H1 (cell line): ENCODE data around the gene UBQLN1. TPM values are rescaled to one million over a fixed set of nuclear protein-coding genes. Genes with fewer than 3 reads are reported as not detected.

Experiments used
- CTCF ChIA-PET: fragments of 300-600 bp; sonication (Branson Sonifier 250); formaldehyde crosslinking; loops from one replicate; lab custom pipeline; 2021; ENCODE audit not compliant: partially characterized antibody; lab: Charles Lee
- POLR2A ChIA-PET: fragments of 300-600 bp; sonication (Branson Sonifier 250); formaldehyde crosslinking; loops from one replicate; lab custom pipeline; 2021; ENCODE audit warnings: inconsistent platforms; ENCODE audit not compliant: partially characterized antibody; lab: Charles Lee
- DNase-seq, 2 experiments: peaks; one replicate each; pipeline versions ENCODE4 v3.0.0 to v3.0.0-alpha.2; 2010 to 2022; ENCODE audit warnings: low spot score in 2 of 2, low read depth in 1 of 2, mixed read lengths in 1 of 2
- FAIRE-seq: peaks from 2 replicates; lab custom pipeline; 2011; peaks lifted over from hg19 to GRCh38; lab: Jason Lieb, UNC
- H2AFZ ChIP-seq: 2 replicates; pipeline ENCODE4 v1.8.1; 2012; ENCODE audit warnings: low read length, inconsistent platforms
- H2AK5ac ChIP-seq: 2 replicates; pipeline ENCODE4 v1.6.1; 2013; ENCODE audit warnings: low read depth, low read length
- H2BK120ac ChIP-seq: replicated peaks from 2 replicates; pipeline ENCODE3; 2013; ENCODE audit warnings: low read depth, low read length, inconsistent platforms
- H2BK12ac ChIP-seq: 2 replicates; pipeline ENCODE4 v1.6.1; 2013; ENCODE audit warnings: low read depth, low read length
- H2BK15ac ChIP-seq: 2 replicates; pipeline ENCODE4 v1.6.1; 2013; ENCODE audit warnings: low read length
- H2BK20ac ChIP-seq: 2 replicates; pipeline ENCODE4 v1.6.1; 2013; ENCODE audit warnings: low read length
- H2BK5ac ChIP-seq: 2 replicates; pipeline ENCODE4 v1.6.1; 2013; ENCODE audit warnings: low read depth, low read length
- H3K14ac ChIP-seq: 2 replicates; pipeline ENCODE4 v1.6.1; 2013; ENCODE audit warnings: inconsistent platforms; ENCODE audit not compliant: insufficient read length
- H3K18ac ChIP-seq: 2 replicates; pipeline ENCODE4 v1.6.1; 2013; ENCODE audit warnings: low read length; ENCODE audit errors: extremely low read depth
- H3K23ac ChIP-seq: 2 replicates; pipeline ENCODE4 v1.6.1; 2013; ENCODE audit warnings: inconsistent platforms; ENCODE audit not compliant: insufficient read length
- H3K23me2 ChIP-seq: 2 replicates; pipeline ENCODE4 v1.6.1; 2013; ENCODE audit warnings: low read depth, low read length
- H3K27ac ChIP-seq: 2 replicates; pipeline ENCODE4 v1.6.1; 2011; ENCODE audit warnings: low read depth, low read length, inconsistent platforms
- H3K27me3 ChIP-seq, 4 experiments: replicated peaks in 1 of 4; 1 replicate in 1 of 4; 2 replicates in 3 of 4; pipeline versions ENCODE4 v1.6.1 to v1.8.1; 2011 to 2013; ENCODE audit warnings: low read length in 3 of 4, mild to moderate bottlenecking in 3 of 4, inconsistent platforms in 2 of 4, mixed read lengths in 2 of 4, moderate library complexity in 1 of 4; ENCODE audit not compliant: control insufficient read depth in 3 of 4, insufficient read depth in 3 of 4; ENCODE audit errors: extremely low read depth in 1 of 4
- H3K36me3 ChIP-seq, 4 experiments: 2 replicates each; pipeline versions ENCODE4 v1.6.1 to v1.8.1; 2011 to 2013; ENCODE audit warnings: mild to moderate bottlenecking in 4 of 4, low read length in 3 of 4, moderate library complexity in 2 of 4, control low read depth in 1 of 4, inconsistent platforms in 1 of 4; ENCODE audit not compliant: insufficient read depth in 4 of 4, control insufficient read depth in 2 of 4
- H3K4ac ChIP-seq: replicated peaks from 2 replicates; pipeline ENCODE3; 2013; ENCODE audit warnings: low read length, low read depth, mixed read lengths, inconsistent platforms; ENCODE audit not compliant: insufficient read length
- H3K4me1 ChIP-seq, 4 experiments: replicated peaks in 1 of 4; 1 replicate in 1 of 4; 2 replicates in 3 of 4; pipeline versions ENCODE4 v1.6.1 to v1.8.1; 2011 to 2013; ENCODE audit warnings: low read length in 3 of 4, inconsistent platforms in 2 of 4, mixed read lengths in 1 of 4; ENCODE audit not compliant: insufficient read depth in 4 of 4, control insufficient read depth in 3 of 4
- H3K4me2 ChIP-seq, 2 experiments: 2 replicates each; pipeline versions ENCODE4 v1.6.1 to v1.8.1; 2011 to 2013; ENCODE audit warnings: low read depth in 2 of 2, low read length in 2 of 2, control low read depth in 1 of 2, inconsistent platforms in 1 of 2, mild to moderate bottlenecking in 1 of 2; ENCODE audit not compliant: insufficient read depth in 1 of 2
- H3K4me3 ChIP-seq, 4 experiments: fragments of 200-600, 300-600 bp in 1 of 4; sonication (generic), shearing (Covaris generic), sonication (Bioruptor Twin) in 1 of 4; 2 replicates each; pipeline versions ENCODE4 v1.5.1 to v1.8.1; 2011 to 2016; ENCODE audit warnings: low read length in 4 of 4, low read depth in 3 of 4, control low read depth in 2 of 4, inconsistent platforms in 2 of 4, mild to moderate bottlenecking in 2 of 4, mixed read lengths in 1 of 4, moderate library complexity in 1 of 4; ENCODE audit not compliant: insufficient read depth in 2 of 4; ENCODE audit errors: extremely low read depth in 1 of 4
- H3K56ac ChIP-seq: replicated peaks from 2 replicates; pipeline ENCODE3; 2013; ENCODE audit warnings: low read depth, mild to moderate bottlenecking, mixed read lengths, low read length, inconsistent platforms; ENCODE audit not compliant: insufficient read length
- H3K79me1 ChIP-seq: 2 replicates; pipeline ENCODE4 v1.6.1; 2013; ENCODE audit warnings: low read depth, low read length, control low read depth
- H3K79me2 ChIP-seq, 2 experiments: 2 replicates each; pipeline versions ENCODE4 v1.6.1 to v1.8.1; 2012 to 2013; ENCODE audit warnings: low read length in 2 of 2, mild to moderate bottlenecking in 2 of 2, inconsistent platforms in 1 of 2; ENCODE audit not compliant: insufficient read depth in 2 of 2, control insufficient read depth in 1 of 2
- H3K9ac ChIP-seq, 4 experiments: replicated peaks in 1 of 4; 1 replicate in 1 of 4; 2 replicates in 3 of 4; pipeline versions ENCODE4 v1.6.1 to v1.8.1; 2011 to 2013; ENCODE audit warnings: low read depth in 3 of 4, low read length in 3 of 4, control low read depth in 2 of 4, mild to moderate bottlenecking in 2 of 4, moderate library complexity in 2 of 4, inconsistent platforms in 1 of 4; ENCODE audit errors: extremely low read depth in 1 of 4
- H3K9me3 ChIP-seq, 2 experiments: 2 replicates each; pipeline versions ENCODE4 v1.6.1 to v1.8.1; 2012 to 2013; ENCODE audit warnings: mild to moderate bottlenecking in 2 of 2, moderate library complexity in 2 of 2, control low read depth in 1 of 2, inconsistent platforms in 1 of 2, low read depth in 1 of 2, low read length in 1 of 2, mixed read lengths in 1 of 2; ENCODE audit not compliant: insufficient read depth in 2 of 2
- H4K20me1 ChIP-seq, 2 experiments: replicated peaks in 1 of 2; 2 replicates each; pipeline versions ENCODE3 to v1.8.1; 2011 to 2013; ENCODE audit warnings: inconsistent platforms in 2 of 2, low read length in 2 of 2, mild to moderate bottlenecking in 1 of 2; ENCODE audit not compliant: insufficient read depth in 2 of 2, control insufficient read depth in 1 of 2
- H4K5ac ChIP-seq: 2 replicates; pipeline ENCODE4 v1.6.1; 2013; ENCODE audit warnings: low read length, low read depth, mixed read lengths, inconsistent platforms; ENCODE audit not compliant: insufficient read length
- H4K8ac ChIP-seq: 2 replicates; pipeline ENCODE4 v1.8.0; 2013; ENCODE audit warnings: mild to moderate bottlenecking, moderate library complexity, low read length, inconsistent platforms; ENCODE audit not compliant: insufficient read depth; ENCODE audit errors: extremely low read depth
- H4K91ac ChIP-seq: replicated peaks from 2 replicates; pipeline ENCODE3; 2013; ENCODE audit warnings: low read length, mixed read lengths, inconsistent platforms; ENCODE audit not compliant: insufficient read length
- CHD1 ChIP-seq: IDR thresholded peaks from 2 replicates; pipeline ENCODE4 v1.6.1; 2012; ENCODE audit warnings: low read depth, low read length, improper control_type of control experiment
- CREB1 ChIP-seq: IDR thresholded peaks from 2 replicates; pipeline ENCODE4 v1.6.1; 2012; ENCODE audit warnings: inconsistent platforms
- EZH2 ChIP-seq: fragments of 200-600 bp; sonication (generic); IDR thresholded peaks from 2 replicates; pipeline ENCODE4 v1.7.1; 2012; ENCODE audit warnings: low read depth, mild to moderate bottlenecking, moderate library complexity, low read length, inconsistent platforms; ENCODE audit not compliant: severe bottlenecking
- SIN3A ChIP-seq, 2 experiments: IDR thresholded peaks in 1 of 2; conservative IDR thresholded peaks in 1 of 2; 2 replicates each; pipeline ENCODE4 v1.6.1; 2011 to 2012; ENCODE audit warnings: low read length in 2 of 2, improper control_type of control experiment in 1 of 2, low read depth in 1 of 2, mild to moderate bottlenecking in 1 of 2
- SIRT6 ChIP-seq: IDR thresholded peaks from one replicate; pipeline ENCODE4 v1.7.1; 2012; ENCODE audit warnings: low read length, inconsistent platforms
- SIX5 ChIP-seq: IDR thresholded peaks from 2 replicates; pipeline ENCODE4 v1.6.1; 2011; ENCODE audit warnings: mild to moderate bottlenecking, low read depth, low read length
- SUZ12 ChIP-seq: fragments of 200-600 bp; sonication (generic); IDR thresholded peaks from 2 replicates; pipeline ENCODE4 v1.6.1; 2012; ENCODE audit warnings: mild to moderate bottlenecking, inconsistent platforms, low read length, moderate library complexity, mixed read lengths
- TBP ChIP-seq: IDR thresholded peaks from 2 replicates; pipeline ENCODE4 v1.6.1; 2011; ENCODE audit warnings: low read depth, low read length, improper control_type of control experiment
- WGBS, 2 experiments: shearing (Covaris generic) in 1 of 2; methylation state at CpG; one replicate each; pipeline versions ENCODE4 v1.1.6 to v1.1.7; 2013 to 2015; ENCODE audit warnings: low lambda C conversion rate in 2 of 2, mixed read lengths in 2 of 2, inconsistent platforms in 1 of 2, low coverage in 1 of 2, missing lambda C conversion rate in 1 of 2; ENCODE audit not compliant: insufficient replicate concordance in 2 of 2, insufficient coverage in 1 of 2, insufficient read length in 1 of 2; ENCODE audit errors: extremely low coverage in 1 of 2, missing lambda C conversion rate in 1 of 2; 5-methylcytosine and 5-hydroxymethylcytosine counted together
- polyA plus RNA-seq, 7 experiments: library from polyadenylated mRNA; depleted of rRNA in 3 of 7; stranded (reverse) in 5 of 7; unstranded in 2 of 7; fragments of >200 nt in 5 of 7; fragments of 200-250 nt in 2 of 7; gene quantifications; 1 replicate in 5 of 7; 2 replicates in 1 of 7; 4 replicates in 1 of 7; pipeline versions ENCODE4 v1.2.1 to v1.2.3, GENCODE V29; 2011 to 2013; ENCODE audit warnings: missing spikeins in 2 of 7, mixed read lengths in 2 of 7
- total RNA-seq: library from RNA; stranded (reverse); fragmentation: NEBNext Ultra II Directional; extraction: Animal tissue kit (Norgen Biotek cat#: 25700); gene quantifications from 2 replicates; pipeline ENCODE4 v1.2.1, GENCODE V29; 2021

Gene UBQLN1
- total and polyA plus RNA-seq, 2 of the 8 experiments (the other 6 are each of a cell fraction or from before 2014, with no cell fraction given) = 62.4 to 105 TPM

GRCh38 chr9:83656952-83657351 is 50.8 kb downstream of the UBQLN1 start:
- Histone ChIP-seq H3K9me3 (no peaks in the 10 kb centered on the region), H3K36me3 (peaks cover 3 to 58% (median 33%) of the 10 kb centered on the region in 4 experiments; a peak in 7 of 8 replicates), H3K4me3 (no peak overlapping the region), H3K79me2 (no peaks in the 10 kb centered on the region), H3K27ac (no peak overlapping the region), H3K4ac (no peak overlapping the region), H4K8ac (no peak overlapping the region), H4K20me1 (peaks cover 0 to 2% of the 10 kb centered on the region in 2 experiments), H3K18ac (no peak overlapping the region), H2AFZ (no peak overlapping the region), H2BK5ac (no peak overlapping the region; the same call in 1 of the 2 replicates), H4K5ac (no peak overlapping the region), H3K23ac (no peak overlapping the region), H2BK12ac (no peak overlapping the region), H3K4me1 (no peaks in the 10 kb centered on the region), H4K91ac (no peak overlapping the region), H3K9ac (no peak overlapping the region), H2AK5ac (no peak overlapping the region), H3K4me2 (no peak overlapping the region), H2BK20ac (no peak overlapping the region), H3K27me3 (no peaks in the 10 kb centered on the region), H3K56ac (no peak overlapping the region), H2BK120ac (no peak overlapping the region), H3K23me2 (no peaks in the 10 kb centered on the region), H3K14ac (no peak overlapping the region), H2BK15ac (no peak overlapping the region), H3K79me1 (no peaks in the 10 kb centered on the region; the same call in 1 of the 2 replicates)
- ChIA-PET POLR2A (no interaction called here), CTCF (no interaction called here)
- WGBS, 2 experiments = 93% methylated on average over 6 of the region's 6 CpGs; no CpG with 5 or more reads in 1 of the 2 experiments
- FAIRE-seq (no peak), DNase-seq (no peak)
- TF ChIP-seq CREB1 (no peak), SUZ12 (no peak), SIX5 (no peak), CHD1 (no peak), EZH2 (no peak), SIRT6 (no peak), SIN3A (conservative IDR thresholded peaks at IDR 0.05 in 1 of 2, IDR thresholded peaks at IDR 0.05 in 1 of 2; ENCODE audit: low read depth in 1 of 2, low read length in 2 of 2) (no peak), TBP (no peak)
